LNCaP clone FGC (cell line): ENCODE data around the gene SDR42E1.

Experiments used
- DNase-seq: peaks from one replicate; pipeline ENCODE4 v3.0.0-alpha.2; 2011; ENCODE audit warnings: low read depth
- H3K4me3 ChIP-seq: 2 replicates; pipeline ENCODE4 v1.5.1; 2011; ENCODE audit warnings: mild to moderate bottlenecking, low read depth, low read length, control low read depth
- TF ChIP-seq, protein P1 (sequence below): IDR thresholded peaks from 2 replicates; pipeline ENCODE4 v1.5.1; 2012; ENCODE audit warnings: mild to moderate bottlenecking; ENCODE audit not compliant: control insufficient read depth, insufficient read depth; ENCODE audit errors: extremely low read depth

The SDR42E1 gene

DNA sequence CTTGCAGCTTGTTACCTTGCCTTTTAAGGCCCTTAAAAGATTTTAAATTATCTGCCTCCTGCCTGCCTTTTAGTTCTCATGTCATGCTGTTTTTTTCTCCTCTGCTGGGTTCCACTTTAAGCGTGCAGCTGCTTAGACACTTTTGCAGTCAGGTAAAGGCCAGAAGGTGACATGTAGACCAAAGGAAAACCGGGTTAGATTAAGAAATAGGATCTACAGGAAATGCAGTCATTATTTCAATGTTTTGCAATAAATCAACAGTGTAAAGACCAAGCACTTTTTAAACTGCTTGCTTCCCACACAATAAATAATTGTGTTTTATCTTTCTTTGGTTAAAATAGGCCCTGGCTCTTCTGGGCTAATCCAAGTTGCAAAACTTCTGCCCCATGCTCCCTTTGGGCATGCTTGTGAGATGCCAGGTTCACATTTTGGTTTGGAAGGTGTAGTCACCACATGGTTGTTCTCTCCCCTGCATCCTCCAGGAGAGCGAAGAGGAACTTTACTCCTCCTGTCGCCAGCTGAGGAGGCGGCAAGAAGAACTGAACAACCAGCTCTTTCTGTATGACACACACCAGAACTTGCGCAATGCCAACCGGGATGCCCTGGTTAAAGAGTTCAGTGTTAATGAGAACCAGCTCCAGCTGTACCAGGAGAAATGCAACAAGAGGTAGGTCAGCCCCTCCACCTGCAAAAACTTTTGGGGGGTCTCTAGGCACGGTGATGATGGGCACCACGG lies 54.9 kb downstream of the SDR42E1 start:
- DNase-seq: no peak
- H3K4me3 ChIP-seq: no peak overlapping the region
- TF ChIP-seq, protein P1, sequence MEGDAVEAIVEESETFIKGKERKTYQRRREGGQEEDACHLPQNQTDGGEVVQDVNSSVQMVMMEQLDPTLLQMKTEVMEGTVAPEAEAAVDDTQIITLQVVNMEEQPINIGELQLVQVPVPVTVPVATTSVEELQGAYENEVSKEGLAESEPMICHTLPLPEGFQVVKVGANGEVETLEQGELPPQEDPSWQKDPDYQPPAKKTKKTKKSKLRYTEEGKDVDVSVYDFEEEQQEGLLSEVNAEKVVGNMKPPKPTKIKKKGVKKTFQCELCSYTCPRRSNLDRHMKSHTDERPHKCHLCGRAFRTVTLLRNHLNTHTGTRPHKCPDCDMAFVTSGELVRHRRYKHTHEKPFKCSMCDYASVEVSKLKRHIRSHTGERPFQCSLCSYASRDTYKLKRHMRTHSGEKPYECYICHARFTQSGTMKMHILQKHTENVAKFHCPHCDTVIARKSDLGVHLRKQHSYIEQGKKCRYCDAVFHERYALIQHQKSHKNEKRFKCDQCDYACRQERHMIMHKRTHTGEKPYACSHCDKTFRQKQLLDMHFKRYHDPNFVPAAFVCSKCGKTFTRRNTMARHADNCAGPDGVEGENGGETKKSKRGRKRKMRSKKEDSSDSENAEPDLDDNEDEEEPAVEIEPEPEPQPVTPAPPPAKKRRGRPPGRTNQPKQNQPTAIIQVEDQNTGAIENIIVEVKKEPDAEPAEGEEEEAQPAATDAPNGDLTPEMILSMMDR: no peak

DNA sequence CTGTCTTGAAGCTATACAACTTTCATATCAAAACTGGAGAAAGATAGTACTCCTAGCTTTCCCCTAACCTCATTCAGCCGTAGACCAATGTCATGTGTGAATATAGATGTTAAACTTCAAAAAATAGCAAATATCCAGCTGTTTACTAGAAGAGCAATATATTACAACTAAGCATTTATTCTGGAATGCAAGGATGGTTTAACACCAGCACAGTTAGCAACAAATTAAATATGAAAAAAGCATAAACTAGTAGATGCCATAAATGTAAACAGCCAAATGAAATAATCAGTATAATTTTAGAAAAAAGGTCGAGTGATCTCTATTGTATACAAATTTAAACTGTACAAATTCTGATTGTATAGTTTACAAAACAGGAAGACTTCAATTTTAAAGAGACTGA lies 59.7 kb downstream of the SDR42E1 start:
- no peak overlapping the region for H3K4me3 ChIP-seq
- no peak for DNase-seq
- TF ChIP-seq, protein P1: no peak

DNA sequence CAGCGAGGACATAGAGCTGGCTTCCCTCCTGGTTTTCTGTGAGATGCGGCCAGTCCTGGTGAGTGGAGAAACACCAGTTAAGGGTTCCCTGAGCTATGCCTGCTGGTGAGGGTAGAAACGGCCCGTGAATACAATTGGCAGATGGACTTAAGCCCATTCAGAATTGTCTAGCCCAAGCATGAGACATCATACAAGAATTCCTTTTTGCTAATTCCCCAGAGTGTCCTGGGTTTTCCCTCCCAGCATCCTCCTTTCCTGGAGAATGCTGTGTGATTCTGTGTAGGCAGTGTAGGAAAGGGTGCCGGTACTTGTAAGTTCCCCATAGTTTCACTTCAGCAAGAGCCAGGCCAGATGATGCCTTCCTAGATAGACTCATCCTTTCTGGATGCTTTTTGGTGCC lies 65.1 kb downstream of the SDR42E1 start:
- no peak overlapping the region for H3K4me3 ChIP-seq
- DNase-seq: no peak
- TF ChIP-seq, protein P1: no peak

DNA sequence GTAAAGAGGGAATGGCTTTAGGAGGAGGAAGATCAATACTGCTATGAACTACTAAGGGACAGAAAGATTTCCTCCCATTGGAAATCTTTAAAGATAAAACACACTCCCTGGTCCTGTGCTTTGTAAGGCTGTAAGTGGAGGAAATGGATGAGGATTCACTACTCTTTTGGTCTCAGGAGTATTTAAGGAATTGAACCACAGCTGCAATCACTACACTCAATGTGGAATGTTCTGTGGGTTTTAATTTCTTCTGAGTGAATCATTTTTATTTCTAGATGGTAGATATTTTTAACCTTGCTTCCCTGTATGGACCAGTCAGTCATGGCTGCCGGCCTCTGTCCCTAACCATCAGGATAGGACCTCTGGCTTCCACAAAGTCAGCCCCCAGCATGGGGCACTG lies 65.6 kb downstream of the SDR42E1 start:
- no peak overlapping the region for H3K4me3 ChIP-seq
- TF ChIP-seq, protein P1: no peak
- DNase-seq: no peak

DNA sequence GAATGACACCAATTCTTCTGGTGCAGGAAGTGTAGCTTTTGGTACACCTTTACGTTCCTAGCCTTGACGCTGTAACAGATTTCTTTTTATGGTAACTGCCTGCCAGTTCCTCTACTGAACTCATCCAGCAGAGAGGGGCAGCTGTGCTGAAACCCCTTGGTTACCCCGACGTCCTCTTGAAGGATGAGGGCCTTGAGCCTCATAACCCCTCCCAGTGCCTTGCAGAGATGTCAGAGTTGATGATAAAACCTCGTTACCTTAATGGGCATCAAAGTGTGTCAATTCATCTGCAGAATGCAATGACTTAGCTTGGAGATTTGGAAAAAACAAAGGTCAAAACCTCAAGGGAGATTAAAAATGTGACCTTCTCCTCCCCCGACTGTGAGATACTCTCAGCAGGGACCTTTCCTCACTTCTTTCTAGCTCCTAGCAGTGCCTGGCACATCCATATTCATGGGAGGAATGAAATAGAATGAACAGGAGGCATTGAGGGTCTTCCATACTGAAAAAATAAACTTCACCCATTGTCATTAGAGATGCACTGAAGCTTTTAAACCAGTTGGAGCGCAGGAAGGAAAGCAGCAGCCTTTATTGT lies 69.2 kb downstream of the SDR42E1 start:
- DNase-seq: no peak
- TF ChIP-seq, protein P1: no peak
- H3K4me3 ChIP-seq: no peak overlapping the region

DNA sequence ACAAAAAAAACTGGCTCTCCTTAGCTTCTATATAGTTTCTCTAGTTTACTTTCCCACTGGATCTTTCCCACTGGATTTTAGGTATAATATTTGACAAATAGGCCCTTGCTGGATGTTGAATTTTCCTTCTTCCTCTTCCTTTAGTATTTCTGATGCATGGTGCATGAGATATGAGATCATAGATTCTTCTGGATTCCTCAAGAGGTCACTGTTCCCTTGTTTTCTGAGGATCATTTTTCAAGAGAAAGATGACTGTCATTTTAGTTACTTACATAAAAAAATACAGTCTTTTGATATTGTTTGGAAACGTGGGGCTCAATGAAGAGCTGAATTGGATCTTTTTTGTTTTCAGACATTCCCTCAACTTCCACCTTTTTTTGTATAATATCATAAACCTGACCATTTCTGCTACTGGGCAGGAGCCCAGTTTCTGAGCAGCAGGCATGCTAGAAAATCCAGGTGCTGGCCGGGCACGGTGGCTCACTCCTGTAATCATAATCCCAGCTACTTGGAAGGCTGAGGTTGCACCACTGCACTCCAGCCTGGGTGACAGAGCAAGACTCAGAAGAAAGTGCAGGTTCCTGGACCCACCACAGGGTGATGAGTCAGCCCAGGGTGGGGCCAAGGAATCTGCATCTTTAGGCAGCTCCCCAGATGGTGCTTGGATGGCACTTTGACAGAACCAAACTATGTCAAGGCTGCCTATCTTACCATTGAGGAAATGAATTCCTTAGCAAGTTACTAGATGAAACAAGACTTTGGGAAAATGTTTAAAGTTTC lies 70.3 kb downstream of the SDR42E1 start:
- TF ChIP-seq, protein P1: peak; percentile 67
- no peak overlapping the region for H3K4me3 ChIP-seq
- peak; percentile 50 for DNase-seq
